ENCODE measurements around the gene RLN3.
"Not testable (repeated sequence)": the region's sequence is repeated elsewhere in the genome, so short reads cannot be mapped to it uniquely, and the experiment has no call there.

The RLN3 gene

DNA sequence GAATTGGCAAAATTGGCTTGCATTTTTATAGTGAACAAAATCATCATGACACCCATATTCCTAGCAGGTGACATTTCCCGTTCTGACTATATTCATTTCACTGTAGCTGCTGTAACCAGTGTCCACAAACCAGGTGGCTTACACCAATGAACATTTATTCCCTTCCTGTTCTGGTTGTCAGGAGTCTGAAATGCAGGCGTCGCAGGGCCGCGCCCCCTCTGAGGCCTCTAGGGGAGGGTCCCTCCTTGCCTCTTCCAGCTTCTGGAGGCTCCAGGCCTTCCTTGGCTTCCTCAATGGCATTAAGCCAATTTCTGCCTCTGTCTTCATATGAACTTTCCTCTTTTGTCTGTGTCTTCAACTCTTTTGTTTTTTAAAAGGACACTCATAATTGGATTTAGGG, 6.5 kb upstream of the RLN3 start:
- no peak for DNase-seq (ENCODE audit: low read depth in 2 of 2, low spot score in 1 of 2)

DNA sequence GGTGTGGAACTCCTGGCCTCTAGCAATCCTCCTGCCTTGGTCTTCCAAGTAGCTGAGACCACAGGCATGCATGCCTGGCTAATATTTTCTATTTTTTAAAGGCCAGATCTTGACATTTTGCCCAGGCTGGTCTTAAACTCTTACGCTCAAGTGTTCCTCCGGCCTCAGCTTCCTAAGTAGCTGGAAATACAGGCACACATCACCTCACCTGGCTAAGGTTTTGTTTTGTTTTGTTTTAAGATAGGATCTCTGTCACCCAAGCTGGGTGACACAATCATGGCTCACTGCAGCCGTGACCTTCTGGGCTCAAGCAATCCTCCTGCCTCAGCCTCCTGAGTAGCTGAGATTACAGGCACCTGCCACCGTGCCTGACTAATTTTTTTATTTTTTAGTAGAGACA, 5.5 kb upstream of the RLN3 start:
- no peak for DNase-seq (ENCODE audit: low read depth in 2 of 2, low spot score in 1 of 2)

DNA sequence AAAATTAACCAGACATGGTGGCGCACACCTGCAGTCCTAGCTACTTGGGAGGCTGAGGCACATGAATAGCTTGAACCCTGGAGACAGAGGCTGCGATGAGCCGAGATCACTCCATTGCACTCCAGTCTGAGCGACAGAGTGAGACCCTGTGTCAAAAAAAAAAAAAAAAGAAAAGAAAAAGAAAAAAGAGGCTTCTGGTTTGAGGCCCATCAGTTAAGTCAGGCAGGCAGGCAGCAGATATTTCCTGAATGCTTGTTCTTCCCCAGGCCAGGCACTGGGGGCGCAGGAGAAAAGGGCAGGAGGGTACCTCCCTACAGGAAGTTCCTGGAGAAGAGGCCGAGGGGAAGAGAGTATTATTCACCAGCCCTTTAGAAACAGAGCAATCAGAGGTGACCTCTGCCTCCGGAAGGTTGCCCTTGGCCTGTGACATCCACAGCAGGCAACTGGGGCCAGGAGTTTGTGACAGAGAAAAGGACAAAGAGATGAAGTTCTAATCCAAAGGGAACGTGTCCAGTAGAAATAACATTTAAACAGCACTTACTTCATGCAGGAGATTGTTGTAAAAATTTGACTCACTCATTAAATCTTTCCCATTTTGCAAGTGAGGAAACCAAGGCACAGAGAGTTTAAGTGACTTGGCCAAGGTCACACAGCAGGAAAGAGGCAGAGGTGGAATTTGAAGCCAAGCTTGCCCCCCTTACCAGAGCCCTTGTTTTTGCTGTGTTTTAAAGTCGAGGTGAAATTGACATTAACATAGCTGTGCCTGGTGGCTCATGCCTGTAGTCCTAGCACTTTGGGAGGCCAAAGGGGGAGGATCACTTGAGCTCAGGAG, 4.3 kb upstream of the RLN3 start:
- no peak for DNase-seq (ENCODE audit: low read depth in 2 of 2, low spot score in 1 of 2)

DNA sequence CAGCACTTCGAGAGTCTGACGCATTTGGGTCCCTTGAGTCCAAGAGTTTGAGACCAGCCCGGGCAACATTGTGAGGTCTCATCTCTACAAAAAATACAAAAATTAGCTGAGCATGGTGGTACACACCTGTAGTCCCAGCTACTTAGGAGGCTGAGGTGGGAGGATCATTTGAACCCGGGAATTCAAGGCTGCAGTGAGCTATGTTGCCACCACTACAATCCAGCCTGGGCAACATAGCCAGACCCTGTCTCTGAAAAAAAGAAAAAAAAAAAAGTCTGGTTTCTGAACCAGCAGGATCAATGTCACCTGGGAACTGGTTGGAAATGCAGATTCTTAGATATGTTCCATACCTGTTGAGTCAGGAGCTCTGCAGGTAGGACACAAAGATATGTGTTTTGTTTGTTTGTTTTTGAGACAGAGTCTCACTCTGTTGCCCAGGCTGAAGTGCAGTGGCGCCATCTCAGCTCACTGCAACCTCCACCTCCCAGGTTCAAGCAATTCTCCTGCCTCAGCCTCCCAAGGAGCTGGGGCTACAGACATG, 1.2 kb upstream of the RLN3 start:
- DNase-seq (ENCODE audit: low read depth in 2 of 2, low spot score in 1 of 2): not testable (repeated sequence)

DNA sequence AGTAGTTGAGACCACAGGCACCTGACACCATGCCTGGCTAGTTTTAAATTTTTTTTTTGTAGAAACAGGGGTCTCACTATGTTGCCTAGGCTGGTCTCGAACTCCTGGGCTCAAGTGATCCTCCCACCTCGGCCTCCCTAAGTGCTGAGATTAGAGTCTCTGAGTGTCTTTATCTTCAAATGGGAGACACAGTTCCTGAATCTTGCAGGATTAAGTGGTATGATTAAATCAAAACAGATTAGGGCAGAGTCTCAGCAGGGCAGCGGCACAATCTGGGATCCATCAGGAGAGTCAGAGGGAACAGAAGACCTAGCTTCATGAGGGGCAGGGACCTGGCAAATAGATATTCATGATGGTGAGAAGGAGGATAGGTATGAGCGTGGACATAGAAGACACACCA, 953 bp downstream of the RLN3 start:
- DNase-seq (ENCODE audit: low read depth in 2 of 2, low spot score in 1 of 2): no peak

DNA sequence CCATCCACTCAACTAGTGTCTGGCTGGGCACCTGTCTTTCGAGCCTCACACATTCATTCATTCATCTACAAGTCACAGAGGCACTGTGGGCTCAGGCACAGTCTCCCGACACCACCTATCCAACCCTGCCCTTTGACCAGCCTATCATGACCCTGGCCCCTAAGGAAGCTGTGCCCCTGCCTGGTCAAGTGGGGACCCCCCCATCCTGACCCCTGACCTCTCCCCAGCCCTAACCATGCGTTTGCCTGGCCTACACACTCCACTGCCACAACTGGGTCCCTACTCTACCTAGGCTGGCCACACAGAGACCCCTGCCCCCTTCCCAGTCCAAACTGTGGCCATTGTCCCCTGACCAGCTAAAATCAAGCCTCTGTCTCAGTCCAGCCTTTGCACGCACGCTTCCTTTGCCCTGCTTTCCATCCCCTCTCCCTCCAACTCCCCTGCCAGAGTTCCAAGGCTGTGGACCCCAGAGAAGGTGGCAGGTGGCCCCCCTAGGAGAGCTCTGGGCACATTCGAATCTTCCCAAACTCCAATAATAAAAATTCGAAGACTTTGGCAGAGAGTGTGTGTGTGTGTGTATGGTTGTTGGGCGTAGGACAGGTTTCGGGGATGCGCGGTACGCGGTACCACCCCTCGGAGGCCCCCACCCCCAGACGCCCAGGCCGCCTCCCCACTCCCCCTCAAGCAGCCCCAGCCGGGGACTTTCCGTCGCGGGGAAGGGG, 3.2 kb downstream of the RLN3 start:
- peak; percentile 74 to 77 for DNase-seq (ENCODE audit: low read depth in 2 of 2, low spot score in 1 of 2)

DNA sequence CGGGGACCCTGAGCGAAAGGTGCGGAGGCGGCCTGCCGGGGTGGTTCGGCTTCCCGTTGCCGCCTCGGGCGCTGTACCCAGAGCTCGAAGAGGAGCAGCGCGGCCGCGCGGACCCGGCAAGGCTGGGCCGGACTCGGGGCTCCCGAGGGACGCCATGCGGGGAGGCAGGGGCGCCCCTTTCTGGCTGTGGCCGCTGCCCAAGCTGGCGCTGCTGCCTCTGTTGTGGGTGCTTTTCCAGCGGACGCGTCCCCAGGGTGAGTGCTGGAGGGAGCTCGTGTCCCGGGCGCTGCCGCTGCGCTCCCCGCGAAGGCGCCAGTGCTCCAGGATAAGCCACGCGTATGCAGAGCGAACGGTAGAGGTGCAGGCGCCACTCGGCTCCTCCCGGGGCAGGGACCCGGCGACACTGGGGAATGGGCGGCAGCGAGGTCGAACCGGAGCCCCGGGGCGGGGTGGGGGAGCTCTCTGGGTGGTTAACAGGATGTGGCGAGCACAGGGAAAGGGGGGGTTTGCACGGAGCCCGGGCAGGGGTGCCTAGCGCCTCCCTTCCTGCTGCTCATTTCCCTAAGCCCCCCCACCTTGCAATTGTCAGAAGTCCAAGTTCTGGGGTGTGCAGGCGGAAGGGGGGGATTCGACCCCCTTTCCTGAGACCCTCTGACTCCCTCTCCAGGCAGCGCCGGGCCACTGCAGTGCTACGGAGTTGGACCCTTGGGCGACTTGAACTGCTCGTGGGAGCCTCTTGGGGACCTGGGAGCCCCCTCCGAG, 4.0 kb downstream of the RLN3 start, which contains the start of gene IL27RA:
TSS of gene IL27RA (plus strand) at position 44 of the 762 bp plus-strand sequence. CDS start at position 155, 111 bp downstream.
- peak; percentile 34 to 64 for DNase-seq (ENCODE audit: low read depth in 2 of 2, low spot score in 1 of 2)

DNA sequence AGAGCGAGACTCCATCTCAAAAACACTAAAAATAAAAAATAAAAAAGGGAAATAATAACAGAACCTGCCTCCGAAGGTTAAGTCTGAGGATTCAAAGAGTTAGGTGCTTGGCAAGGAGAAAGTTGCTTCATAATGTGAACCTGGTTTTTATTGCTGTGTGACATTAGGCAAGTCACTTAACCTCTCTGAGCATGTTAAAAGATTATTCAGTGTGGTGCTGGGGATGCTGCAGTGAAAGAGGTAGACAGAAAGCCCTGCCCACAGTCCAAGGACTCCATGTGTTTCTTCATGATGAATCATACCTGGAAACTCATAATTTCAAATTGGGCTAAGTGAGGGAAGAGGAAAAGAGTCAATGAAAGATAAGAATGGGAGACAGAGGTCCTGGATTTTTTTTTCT, 6.0 kb downstream of the RLN3 start:
- no peak for DNase-seq (ENCODE audit: low read depth in 2 of 2, low spot score in 1 of 2)

DNA sequence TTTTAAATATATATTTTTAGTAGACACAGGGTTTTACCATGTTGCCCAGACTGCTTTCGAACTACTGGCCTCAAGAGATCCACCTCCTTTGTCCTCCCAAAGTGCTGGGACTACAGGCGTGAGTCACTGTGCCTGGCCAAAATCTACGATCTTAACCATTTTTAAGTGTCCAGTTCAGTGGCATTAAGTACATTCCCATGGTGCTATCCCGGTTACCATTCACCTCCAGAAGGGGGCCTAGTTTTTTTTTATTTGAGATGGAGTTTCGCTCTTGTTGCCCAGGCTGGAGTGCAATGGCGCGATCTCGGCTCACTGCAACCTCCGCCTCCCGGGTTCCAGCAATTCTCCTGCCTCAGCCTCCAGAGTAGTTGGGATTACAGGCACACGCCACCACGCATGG, 7.2 kb downstream of the RLN3 start:
- DNase-seq (ENCODE audit: low read depth in 2 of 2, low spot score in 1 of 2): not testable (repeated sequence)

DNA sequence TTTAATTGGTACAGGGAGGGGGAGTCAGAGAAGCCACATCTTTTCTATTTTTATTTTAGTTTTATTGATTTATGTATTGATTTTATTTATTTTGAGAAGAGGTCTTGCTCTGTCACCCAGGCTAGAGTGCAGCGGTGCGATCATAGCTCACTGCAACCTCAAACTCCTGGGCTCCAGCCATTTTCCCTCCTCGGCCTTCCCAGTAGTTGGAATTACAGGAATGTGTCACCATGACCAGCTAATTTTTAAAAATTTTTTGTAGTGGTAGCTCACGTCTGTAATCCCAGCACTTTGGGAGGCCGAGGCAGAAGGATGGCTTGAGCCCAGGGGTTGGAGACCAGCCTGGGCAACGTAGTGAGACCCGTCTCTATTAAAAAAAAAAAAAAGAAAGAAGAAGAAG, 7.8 kb downstream of the RLN3 start:
- DNase-seq (ENCODE audit: low read depth in 2 of 2, low spot score in 1 of 2): no peak

DNA sequence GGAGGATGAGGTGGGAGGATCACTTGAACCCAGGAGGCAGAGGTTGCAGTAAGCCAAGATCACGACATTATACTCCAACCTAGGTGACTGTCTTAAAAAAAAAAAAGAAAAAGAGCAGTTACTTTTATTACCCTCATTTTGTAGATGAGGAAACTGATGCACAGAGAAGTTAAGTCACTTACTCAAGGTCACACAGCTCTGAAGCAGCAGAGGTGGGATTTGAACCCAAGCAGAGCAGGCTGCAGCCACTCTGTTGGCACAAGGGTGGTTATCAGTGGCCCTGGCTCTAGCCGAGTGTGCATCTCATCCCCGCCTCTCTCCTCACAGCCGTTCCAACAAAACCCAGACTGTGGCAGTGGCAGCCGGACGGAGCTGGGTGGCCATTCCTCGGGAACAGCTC, 11.2 kb downstream of the RLN3 start:
- no peak for DNase-seq (ENCODE audit: low read depth in 2 of 2, low spot score in 1 of 2)

DNA sequence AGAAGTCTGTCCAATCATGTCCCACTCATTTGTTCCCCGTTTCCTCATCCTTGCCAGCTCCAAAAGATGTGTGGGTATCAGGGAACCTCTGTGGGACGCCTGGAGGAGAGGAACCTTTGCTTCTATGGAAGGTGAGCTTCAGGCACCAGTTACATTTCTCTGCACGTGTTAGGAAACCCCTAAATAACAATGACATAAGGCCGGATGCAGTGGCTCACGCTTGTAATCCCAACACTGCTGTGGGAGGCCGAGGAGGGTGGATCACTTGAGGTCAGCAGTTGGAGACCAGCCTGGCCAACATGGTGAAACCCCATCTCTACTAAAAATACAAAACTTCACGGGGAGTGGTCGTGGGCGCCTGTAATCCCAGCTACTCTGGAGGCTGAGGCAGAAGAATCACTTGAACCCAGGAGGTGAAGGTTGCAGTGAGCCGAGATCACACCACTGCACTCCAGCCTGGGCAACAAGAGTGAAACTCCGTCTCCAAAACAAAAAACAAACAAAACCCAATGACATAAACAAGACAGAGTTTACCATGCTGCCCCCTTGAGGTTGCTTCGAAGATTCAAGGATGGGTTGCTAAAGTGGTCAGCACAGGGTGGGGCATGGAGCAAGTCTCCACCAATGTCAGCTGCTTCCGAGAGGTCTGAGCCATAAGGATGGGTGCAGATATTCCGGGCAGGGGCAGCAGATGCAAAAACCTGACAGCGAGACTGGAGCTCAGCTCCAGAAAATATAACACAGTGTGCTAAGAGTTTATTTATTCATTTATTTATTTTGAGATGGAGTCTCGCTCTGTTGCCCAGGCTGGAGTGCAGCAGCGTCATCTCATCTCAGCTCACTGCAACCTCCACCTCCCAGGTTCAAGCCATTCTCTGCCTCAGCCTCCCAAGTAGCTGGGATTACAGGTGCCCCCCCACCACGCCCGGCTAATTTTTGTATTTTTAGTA, 15.0 kb downstream of the RLN3 start:
- not testable (repeated sequence) for DNase-seq (ENCODE audit: low read depth in 2 of 2, low spot score in 1 of 2)

DNA sequence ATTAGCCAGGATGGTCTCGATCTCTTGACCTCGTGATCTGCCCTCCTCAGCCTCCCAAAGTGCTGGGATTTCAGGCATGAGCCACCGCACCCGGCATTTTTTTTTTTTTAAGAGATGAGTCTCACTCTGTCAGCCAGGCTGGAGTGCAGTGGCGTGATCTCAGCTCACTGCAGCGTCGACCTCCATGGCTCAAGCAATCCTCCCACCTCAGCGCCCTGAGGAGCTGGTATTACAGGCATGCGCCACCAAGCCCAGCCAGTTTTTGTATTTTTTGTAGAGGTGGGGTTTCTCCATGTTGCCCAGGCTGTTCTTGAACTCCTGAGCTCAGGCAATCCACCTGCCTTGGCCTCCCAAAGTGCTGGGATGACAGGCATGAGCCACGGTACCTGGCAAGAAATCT, 19.9 kb downstream of the RLN3 start:
- DNase-seq (ENCODE audit: low read depth in 2 of 2, low spot score in 1 of 2): not testable (repeated sequence)

DNA sequence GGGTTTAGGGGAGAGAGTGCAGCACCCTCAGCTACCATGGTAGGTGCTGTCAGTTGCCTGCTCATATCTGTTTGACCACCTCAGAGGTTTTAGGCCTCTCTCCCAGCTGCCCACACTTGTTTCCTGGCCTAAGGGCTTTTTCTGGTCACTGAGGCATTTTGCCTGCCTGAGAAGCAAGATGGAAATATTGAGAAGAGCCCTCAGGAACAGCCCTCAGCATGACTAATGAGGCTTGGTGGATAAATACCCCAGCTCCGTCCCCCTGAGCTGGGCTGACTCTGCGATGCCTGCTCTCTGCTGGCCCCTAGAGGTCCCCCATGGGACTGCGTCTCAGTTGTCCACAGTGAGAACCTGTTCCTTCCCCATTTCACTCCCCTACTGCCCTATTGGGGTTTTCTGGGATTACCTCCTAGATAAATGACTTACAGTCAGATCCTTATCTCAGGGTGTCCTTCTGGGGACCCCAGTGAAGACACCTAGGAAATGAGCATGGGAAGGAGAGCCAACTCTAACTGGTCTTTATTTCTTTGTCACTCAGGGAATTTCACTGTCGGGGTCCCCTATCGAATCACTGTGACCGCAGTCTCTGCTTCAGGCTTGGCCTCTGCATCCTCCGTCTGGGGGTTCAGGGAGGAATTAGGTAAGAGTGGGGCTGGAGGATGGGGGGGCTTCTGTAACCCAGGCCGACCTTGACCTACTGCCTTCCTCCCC, 20.6 kb downstream of the RLN3 start:
- peak; percentile 51 to 72 for DNase-seq (ENCODE audit: low read depth in 2 of 2, low spot score in 1 of 2)

DNA sequence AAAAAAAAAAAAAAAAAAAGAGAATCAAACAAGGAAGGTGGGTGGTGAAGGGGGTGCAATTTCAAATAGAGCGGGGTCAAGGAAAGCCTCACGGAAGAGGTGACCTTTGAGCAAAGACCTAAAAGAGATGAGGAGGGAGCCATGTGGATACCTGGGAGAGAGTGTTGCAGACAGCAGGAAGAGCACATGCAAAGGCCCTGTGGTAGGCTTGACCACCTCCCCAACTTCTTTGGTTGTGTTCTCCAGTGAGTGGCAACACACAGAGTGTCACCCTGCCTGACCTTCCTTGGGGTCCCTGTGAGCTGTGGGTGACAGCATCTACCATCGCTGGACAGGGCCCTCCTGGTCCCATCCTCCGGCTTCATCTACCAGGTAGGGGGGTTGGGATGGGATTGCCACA, 22.6 kb downstream of the RLN3 start:
- DNase-seq (ENCODE audit: low read depth in 2 of 2, low spot score in 1 of 2): no peak

DNA sequence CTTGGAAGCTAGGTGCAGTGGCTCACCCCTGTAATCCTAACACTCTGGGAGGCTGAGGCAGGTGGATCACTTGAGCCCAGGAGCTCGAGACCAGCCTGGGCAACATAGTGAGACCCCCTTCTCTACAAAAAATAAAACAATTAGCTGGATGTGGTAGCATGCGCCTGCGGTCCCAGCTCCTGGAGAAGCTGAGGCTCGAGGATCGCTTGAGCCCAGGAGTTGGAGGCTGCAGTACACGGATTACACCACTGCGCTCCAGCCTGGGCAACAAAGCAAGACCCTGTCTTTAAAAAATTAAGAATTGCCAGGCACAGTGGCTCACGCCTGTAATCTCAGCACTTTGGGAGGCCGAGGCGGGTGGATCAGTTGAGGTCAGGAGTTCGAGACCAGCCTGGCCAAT, 23.0 kb downstream of the RLN3 start:
- DNase-seq (ENCODE audit: low read depth in 2 of 2, low spot score in 1 of 2): not testable (repeated sequence)

DNA sequence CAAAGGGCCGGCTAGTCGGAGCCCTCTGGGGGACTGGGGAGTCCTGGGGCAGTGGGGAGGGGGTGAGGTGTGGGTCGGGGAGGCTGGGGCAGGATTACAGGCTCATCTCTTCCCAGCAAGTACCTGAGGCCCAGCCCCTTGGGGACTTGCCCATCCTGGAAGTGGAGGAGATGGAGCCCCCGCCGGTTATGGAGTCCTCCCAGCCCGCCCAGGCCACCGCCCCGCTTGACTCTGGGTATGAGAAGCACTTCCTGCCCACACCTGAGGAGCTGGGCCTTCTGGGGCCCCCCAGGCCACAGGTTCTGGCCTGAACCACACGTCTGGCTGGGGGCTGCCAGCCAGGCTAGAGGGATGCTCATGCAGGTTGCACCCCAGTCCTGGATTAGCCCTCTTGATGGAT, 24.0 kb downstream of the RLN3 start:
- DNase-seq (ENCODE audit: low read depth in 2 of 2, low spot score in 1 of 2): no peak

DNA sequence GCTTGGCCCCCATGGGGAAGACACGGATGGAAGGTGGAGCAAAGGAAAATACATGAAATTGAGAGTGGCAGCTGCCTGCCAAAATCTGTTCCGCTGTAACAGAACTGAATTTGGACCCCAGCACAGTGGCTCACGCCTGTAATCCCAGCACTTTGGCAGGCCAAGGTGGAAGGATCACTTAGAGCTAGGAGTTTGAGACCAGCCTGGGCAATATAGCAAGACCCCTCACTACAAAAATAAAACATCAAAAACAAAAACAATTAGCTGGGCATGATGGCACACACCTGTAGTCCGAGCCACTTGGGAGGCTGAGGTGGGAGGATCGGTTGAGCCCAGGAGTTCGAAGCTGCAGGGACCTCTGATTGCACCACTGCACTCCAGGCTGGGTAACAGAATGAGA, 24.5 kb downstream of the RLN3 start:
- no peak for DNase-seq (ENCODE audit: low read depth in 2 of 2, low spot score in 1 of 2)

DNA sequence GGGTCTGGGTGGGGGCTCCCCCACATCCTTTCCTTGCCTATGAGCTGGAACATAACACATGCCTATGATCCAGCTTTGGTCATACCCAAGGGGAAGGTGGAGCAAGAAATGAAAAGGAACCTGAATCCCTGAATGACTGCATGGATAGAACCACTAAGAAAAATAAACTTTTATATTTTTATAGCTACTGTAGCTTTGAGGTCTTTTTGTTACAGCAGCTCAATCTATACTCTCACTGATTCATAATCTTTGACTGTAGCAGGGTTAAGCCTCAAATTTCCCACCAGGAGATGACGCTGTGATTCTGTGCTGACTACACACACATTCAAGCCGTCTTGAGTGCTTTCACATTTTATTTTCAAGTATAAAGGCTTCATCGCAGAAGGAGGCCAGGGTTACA, 25.1 kb downstream of the RLN3 start:
- DNase-seq (ENCODE audit: low read depth in 2 of 2, low spot score in 1 of 2): no peak

DNA sequence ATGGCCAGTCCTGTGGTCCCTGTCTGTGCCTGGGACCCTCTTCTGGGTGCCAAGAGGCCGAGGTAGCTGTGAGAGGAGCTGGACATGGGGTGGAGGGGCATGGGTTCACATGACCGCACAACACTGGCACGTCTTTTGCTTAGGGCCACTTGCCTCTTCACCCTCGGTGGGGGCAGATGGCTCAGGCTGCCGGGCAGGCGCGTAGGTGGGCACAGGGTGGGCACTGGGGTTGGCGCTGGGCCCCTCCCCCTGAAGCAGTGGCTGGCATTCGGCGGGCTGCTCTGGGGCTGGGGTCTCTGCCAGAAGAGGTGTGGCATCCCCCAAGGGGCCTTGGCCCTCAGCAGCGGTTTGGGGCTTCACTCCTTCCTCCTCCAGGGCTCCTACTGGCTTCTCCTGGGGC, 25.6 kb downstream of the RLN3 start:
- DNase-seq (ENCODE audit: low read depth in 2 of 2, low spot score in 1 of 2): no peak

All from stimulated activated CD8-positive, alpha-beta memory T cell treated with anti-CD3 and anti-CD28 coated beads, Interleukin-4, amount 100 ng/mL, for 4 hours (primary cell).